ENCODE data around the gene GPR107. TPM values are rescaled to one million over a fixed set of nuclear protein-coding genes. Genes with fewer than 3 reads are reported as not detected.
A peak's percentile ranks its signal among the peaks of the same experiment; 100 is the strongest.

The GPR107 gene
- total RNA-seq, 4 donors from 2014 or later = 24.2 to 38.4 (median 30.4) TPM

DNA sequence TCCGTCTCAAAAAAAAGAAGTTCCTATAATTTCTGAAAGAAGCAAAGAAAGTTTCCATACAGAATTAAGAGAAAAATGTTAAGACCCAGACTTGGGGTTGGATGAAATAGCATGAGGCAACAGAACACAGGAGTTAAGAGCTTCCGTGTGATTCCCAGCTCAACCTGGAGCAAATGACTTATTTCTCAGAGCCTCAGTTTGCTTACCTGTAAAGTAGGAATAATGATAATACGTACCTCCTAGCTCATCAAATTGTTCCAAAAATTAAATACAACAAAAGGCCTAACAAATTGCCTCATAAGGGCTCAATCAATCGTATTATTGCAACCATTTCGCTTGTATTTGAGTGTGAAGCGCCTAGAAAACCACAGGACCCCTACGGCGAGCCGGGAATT lies 600 bp upstream of the GPR107 start:
- Histone ChIP-seq H3K36me3 (peaks cover 0 to 4% of the 10 kb centered on the region in 2 donors), H3K27me3 (no peaks in the 10 kb centered on the region), H3K27ac (peak overlapping the region; percentile 27 to 95 (median 92)), H3K4me3 (peak overlapping the region; percentile 85 to 88), H3K4me1 (peaks cover 0 to 44% (median 11%) of the 10 kb centered on the region in 3 donors), H3K9me3 (no peaks in the 10 kb centered on the region)
- 3 to 14% methylated on average over 6 to 9 of the region's 9 CpGs for WGBS, 2 donors (ENCODE audit: low coverage in 1 of 2)
- TF ChIP-seq, protein P1, sequence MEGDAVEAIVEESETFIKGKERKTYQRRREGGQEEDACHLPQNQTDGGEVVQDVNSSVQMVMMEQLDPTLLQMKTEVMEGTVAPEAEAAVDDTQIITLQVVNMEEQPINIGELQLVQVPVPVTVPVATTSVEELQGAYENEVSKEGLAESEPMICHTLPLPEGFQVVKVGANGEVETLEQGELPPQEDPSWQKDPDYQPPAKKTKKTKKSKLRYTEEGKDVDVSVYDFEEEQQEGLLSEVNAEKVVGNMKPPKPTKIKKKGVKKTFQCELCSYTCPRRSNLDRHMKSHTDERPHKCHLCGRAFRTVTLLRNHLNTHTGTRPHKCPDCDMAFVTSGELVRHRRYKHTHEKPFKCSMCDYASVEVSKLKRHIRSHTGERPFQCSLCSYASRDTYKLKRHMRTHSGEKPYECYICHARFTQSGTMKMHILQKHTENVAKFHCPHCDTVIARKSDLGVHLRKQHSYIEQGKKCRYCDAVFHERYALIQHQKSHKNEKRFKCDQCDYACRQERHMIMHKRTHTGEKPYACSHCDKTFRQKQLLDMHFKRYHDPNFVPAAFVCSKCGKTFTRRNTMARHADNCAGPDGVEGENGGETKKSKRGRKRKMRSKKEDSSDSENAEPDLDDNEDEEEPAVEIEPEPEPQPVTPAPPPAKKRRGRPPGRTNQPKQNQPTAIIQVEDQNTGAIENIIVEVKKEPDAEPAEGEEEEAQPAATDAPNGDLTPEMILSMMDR (IDR thresholded peaks at IDR 0.05) = no peak
- no peak for TF ChIP-seq POLR2AphosphoS5 (IDR thresholded peaks at IDR 0.05)
- no peak for TF ChIP-seq POLR2A (IDR thresholded peaks at IDR 0.05)
- TF ChIP-seq EP300 (IDR thresholded peaks at IDR 0.05) = no peak
- ATAC-seq = no peak

DNA sequence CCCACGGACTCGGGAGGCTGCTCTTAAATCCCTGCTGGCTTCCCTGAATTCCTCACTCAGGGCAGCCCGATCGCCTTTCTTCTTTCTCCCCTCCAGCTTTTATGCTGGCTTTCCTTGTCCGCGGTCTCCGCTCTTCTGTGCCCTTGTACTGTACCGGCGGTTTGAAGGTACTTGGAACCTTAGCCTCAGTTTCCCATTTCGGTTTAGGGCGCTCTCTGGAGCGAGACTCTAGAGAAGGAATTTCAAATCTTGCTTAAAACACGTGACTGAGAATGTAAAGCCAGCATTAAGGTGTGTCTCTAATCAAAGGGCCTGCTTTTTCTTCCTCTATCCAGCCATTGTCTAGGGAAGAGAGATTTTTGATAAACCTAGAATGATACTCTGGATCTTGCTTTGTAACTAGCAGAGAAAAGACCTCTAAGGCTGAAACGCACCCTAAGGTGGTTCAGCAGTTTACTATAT lies 650 bp downstream of the GPR107 start:
- ATAC-seq = peak; percentile 5
- no peaks in the 10 kb centered on the region for H3K9me3 ChIP-seq
- H3K27me3 ChIP-seq = no peaks in the 10 kb centered on the region
- peaks cover 0 to 16% of the 10 kb centered on the region in 2 donors for H3K36me3 ChIP-seq
- H3K4me3 ChIP-seq = peak overlapping the region; percentile 85 to 88
- peaks cover 0 to 56% (median 11%) of the 10 kb centered on the region in 3 donors for H3K4me1 ChIP-seq
- TF ChIP-seq POLR2A (IDR thresholded peaks at IDR 0.05) (no peak), EP300 (IDR thresholded peaks at IDR 0.05) (no peak), POLR2AphosphoS5 (IDR thresholded peaks at IDR 0.05) (no peak)
- TF ChIP-seq, protein P1 (IDR thresholded peaks at IDR 0.05) = no peak
- WGBS, 2 donors (ENCODE audit: low coverage in 1 of 2) = 2% methylated on average over 4 to 7 of the region's 14 CpGs
- H3K27ac ChIP-seq = peak overlapping the region; percentile 27 to 95 (median 92)

DNA sequence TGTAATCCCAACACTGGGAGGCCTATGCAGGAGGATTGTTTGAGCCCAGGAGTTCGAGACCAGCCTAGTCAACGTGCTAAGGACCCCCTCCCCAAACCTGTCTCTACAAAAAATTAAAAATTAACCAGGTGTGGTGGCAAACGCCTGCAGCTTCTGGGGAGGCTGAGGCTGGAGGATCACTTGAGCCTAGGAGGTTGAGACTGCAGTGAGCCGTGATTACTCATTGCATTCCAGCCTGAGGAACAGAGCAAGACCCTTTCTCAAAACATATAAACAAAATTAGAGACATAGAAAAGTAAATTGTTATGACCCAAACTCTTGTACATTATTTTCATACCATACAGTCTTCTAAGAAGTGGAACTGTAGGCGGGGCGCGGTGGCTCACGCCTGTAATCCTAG lies 1.1 kb downstream of the GPR107 start:
- Histone ChIP-seq H3K27me3 (no peaks in the 10 kb centered on the region), H3K9me3 (no peaks in the 10 kb centered on the region), H3K27ac (peak overlapping the region in 3 of 4 donors; percentile 27 to 95 (median 92)), H3K4me3 (peak overlapping the region; percentile 85 to 88), H3K4me1 (peaks cover 0 to 56% (median 11%) of the 10 kb centered on the region in 3 donors), H3K36me3 (peaks cover 0 to 17% of the 10 kb centered on the region in 2 donors)
- no peak for ATAC-seq
- WGBS, 2 donors (ENCODE audit: low coverage in 1 of 2) = 73% methylated on average over 6 of the region's 8 CpGs; no CpG with 5 or more reads in 1 of the 2 donors
- TF ChIP-seq EP300 (IDR thresholded peaks at IDR 0.05) (no peak), POLR2A (IDR thresholded peaks at IDR 0.05) (no peak), POLR2AphosphoS5 (IDR thresholded peaks at IDR 0.05) (no peak)
- TF ChIP-seq, protein P1 (IDR thresholded peaks at IDR 0.05) = no peak

DNA sequence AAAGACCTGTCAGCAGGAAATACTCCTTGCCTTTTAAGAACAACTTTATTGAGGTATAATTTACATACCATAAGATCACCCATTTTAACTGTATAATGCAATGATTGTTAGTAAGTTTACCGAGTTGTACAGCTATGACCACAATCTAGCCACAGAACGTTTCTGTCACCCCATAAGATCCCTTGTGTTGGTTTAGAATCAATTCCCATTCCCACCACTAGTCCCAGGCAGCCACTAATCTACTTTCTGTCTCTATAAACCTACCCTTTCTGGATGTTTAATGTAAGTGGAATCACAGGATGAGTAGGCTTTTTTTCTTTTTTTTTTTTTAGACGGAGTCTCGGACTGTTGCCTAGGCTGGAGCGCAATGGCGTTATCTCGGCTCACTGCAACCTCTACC lies 4.4 kb downstream of the GPR107 start:
- 60 to 80% methylated on average over 2 to 7 of the region's 7 CpGs for WGBS, 2 donors (ENCODE audit: low coverage in 1 of 2)
- H3K4me3 ChIP-seq = no peak overlapping the region

GRCh38 chr9:130058887-130059286 lies 5.2 kb downstream of the GPR107 start:
- H3K9me3 ChIP-seq = no peaks in the 10 kb centered on the region
- 0 to 37% methylated on average over 1 to 3 of the region's 3 CpGs for WGBS, 2 donors (ENCODE audit: low coverage in 1 of 2)

More for the DNA sequence above, 4.4 kb downstream of the GPR107 start:
- Histone ChIP-seq H3K27ac (no peak overlapping the region), H3K27me3 (no peaks in the 10 kb centered on the region), H3K4me1 (peaks cover 0 to 42% (median under 1%) of the 10 kb centered on the region in 3 donors), H3K36me3 (peaks cover 0 to 17% of the 10 kb centered on the region in 2 donors), H3K9me3 (no peaks in the 10 kb centered on the region)
- no peak for TF ChIP-seq EP300 (IDR thresholded peaks at IDR 0.05)
- TF ChIP-seq, protein P1 (IDR thresholded peaks at IDR 0.05) = peak in 1 of 4 experiments; percentile 11
- no peak for ATAC-seq

More at GRCh38 chr9:130058887-130059286, 5.2 kb downstream of the GPR107 start:
- no peak overlapping the region for H3K27ac ChIP-seq
- H3K27me3 ChIP-seq = no peaks in the 10 kb centered on the region
- ATAC-seq = no peak
- no peak for TF ChIP-seq POLR2A (IDR thresholded peaks at IDR 0.05)
- TF ChIP-seq, protein P1 (IDR thresholded peaks at IDR 0.05) = no peak
- no peak for TF ChIP-seq EP300 (IDR thresholded peaks at IDR 0.05)
- no peak for TF ChIP-seq POLR2AphosphoS5 (IDR thresholded peaks at IDR 0.05)
- H3K4me3 ChIP-seq = no peak overlapping the region
- H3K36me3 ChIP-seq = peaks cover 0 to 17% of the 10 kb centered on the region in 2 donors
- peaks cover 0 to 42% (median 0%) of the 10 kb centered on the region in 3 donors for H3K4me1 ChIP-seq
